NCI-H1417 treated with DMSO at 0.1 percent for 48 hours (cell line): ENCODE measurements around the gene SPOCK2.

Experiments used
- DNase-seq: peaks from one replicate; lab custom pipeline; 2025; lab: John Stamatoyannopoulos, UW

The SPOCK2 gene

DNA sequence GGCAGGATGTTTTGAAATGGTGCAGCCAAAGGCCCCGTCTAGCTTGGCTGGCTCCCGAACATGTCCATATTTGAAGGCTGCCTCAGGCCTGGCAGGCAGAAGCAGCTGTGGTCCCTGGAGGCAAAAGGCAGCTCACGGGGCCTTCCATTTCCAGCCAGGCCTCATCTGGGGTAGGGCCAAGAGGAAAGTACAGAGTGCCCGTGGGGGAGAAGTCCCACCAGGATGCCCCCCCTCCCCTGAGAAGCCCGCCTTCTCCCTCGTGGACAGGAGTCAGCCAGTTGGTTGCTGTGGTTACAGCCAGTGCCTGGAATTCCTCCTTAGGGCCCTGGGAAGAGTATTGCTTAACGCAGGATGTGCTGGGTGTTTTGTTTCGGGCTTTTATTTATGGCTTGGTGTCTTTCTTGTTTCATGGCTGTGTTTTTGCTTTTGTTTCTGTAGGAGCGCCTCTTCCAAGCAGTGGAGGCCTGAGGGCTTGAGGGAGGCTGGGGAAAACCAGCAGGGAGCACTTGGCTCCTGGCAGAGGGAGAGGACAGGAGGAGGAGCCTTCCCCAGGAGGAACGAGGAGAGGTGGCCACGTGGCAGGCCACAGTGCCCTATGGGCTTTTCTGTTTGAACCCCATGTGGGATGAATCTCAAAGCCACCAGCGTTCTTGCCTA lies 78.8 kb downstream of the SPOCK2 start:
- DNase-seq = no peak

DNA sequence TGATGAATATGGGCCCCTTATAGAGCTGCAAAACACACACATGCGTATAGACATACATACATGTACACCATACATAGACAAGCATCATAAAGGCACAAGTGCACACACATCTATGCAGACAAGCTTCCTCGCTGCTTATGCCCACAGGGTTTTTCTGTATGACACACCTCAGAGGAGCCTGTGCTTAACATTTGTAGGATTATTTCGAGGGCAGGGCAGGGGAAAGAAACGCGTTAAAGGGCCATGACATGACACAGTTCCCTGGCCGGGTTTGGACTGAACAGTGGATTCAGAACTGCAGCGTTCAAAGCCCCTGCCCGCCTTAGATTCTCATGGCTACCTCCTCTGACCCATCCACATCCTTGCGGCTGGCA lies 79.3 kb downstream of the SPOCK2 start:
- no peak for DNase-seq
